ENCODE measurements around the gene PTPRZ1.

PTPRZ1 gene

GRCh38 chr7:121913947-121914675, 41.1 kb downstream of the PTPRZ1 start:
- H3K4me3 ChIP-seq (ENCODE audit: low read length): no peak overlapping the region
- no peak for DNase-seq (ENCODE audit: low read depth)
- no peak for TF ChIP-seq CTCF (conservative IDR thresholded peaks at IDR 0.05; ENCODE audit: low read depth, low read length)

- no peak for TF ChIP-seq CTCF (conservative IDR thresholded peaks at IDR 0.05; ENCODE audit: low read depth, low read length)
- no peak for DNase-seq (ENCODE audit: low read depth)
- H3K4me3 ChIP-seq (ENCODE audit: low read length): no peak overlapping the region
Measured at GRCh38 chr7:121914676-121915279, 41.8 kb downstream of the PTPRZ1 start.

- TF ChIP-seq CTCF (conservative IDR thresholded peaks at IDR 0.05; ENCODE audit: low read depth, low read length): no peak
- no peak for DNase-seq (ENCODE audit: low read depth)
- H3K4me3 ChIP-seq (ENCODE audit: low read length): no peak overlapping the region
Measured at GRCh38 chr7:121916211-121916610, 43.2 kb downstream of the PTPRZ1 start.

GRCh38 chr7:121919986-121920385, 47.0 kb downstream of the PTPRZ1 start:
- TF ChIP-seq CTCF (conservative IDR thresholded peaks at IDR 0.05; ENCODE audit: low read depth, low read length): no peak
- no peak overlapping the region for H3K4me3 ChIP-seq (ENCODE audit: low read length)
- no peak for DNase-seq (ENCODE audit: low read depth)

- no peak overlapping the region for H3K4me3 ChIP-seq (ENCODE audit: low read length)
- no peak for DNase-seq (ENCODE audit: low read depth)
- TF ChIP-seq CTCF (conservative IDR thresholded peaks at IDR 0.05; ENCODE audit: low read depth, low read length): no peak
Measured at GRCh38 chr7:121924269-121925186, 51.6 kb downstream of the PTPRZ1 start.

- DNase-seq (ENCODE audit: low read depth): no peak
- no peak overlapping the region for H3K4me3 ChIP-seq (ENCODE audit: low read length)
- no peak for TF ChIP-seq CTCF (conservative IDR thresholded peaks at IDR 0.05; ENCODE audit: low read depth, low read length)
Measured at GRCh38 chr7:121931149-121931902, 58.4 kb downstream of the PTPRZ1 start.

Measured in retinal pigment epithelial cell (primary cell).